Measurements from ENCODE around the gene PLOD2. TPM values are rescaled to one million over a fixed set of nuclear protein-coding genes. Genes with fewer than 3 reads are reported as not detected.

The PLOD2 gene
- polyA plus RNA-seq, 1 donor (not counting 4 experiments of a cell fraction or from before 2014, with no cell fraction given) = 30.0 TPM

DNA sequence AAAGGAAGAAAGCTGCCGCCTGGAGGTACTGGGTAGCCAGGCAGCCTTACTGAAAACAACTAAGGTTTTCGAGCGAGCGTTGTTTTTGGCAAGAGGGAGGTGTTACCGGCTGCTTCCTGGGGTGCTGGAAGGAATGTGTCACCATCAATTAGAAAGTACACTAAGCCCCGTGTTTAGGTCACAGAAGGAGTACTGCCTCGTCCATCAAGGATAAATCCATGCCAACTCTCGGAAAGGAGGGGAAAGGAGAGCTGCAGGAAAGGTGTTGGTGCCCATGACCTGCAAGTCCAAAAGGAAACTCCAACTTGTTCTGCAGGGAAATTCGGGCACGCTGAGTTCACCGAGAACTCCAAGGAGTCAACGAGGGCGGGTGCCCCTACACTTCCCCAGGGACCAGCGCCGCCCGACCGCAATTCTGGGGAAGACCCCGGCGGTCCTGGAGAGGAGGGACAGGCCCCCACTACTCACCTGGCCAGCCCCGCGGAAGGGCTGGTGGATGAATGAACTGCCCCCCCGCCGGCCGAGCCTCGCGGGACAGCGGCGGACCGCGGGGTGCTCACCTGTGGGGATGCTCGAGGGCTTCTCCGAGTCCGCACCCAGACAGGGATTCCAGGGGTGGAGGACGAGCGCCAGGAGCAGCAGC is 542 bp downstream of the PLOD2 start:
- DNase-seq (ENCODE audit: low read depth, low spot score) (no peak), FAIRE-seq (peak; percentile 79)
- no peaks in the 10 kb centered on the region for H3K9me3 ChIP-seq (ENCODE audit: control insufficient read depth, low read depth, low read length)
- H3K79me2 ChIP-seq (ENCODE audit: control insufficient read depth, insufficient read depth, low read length) = peaks cover 13% of the 10 kb centered on the region
- no peaks in the 10 kb centered on the region for H3K27me3 ChIP-seq (ENCODE audit: control insufficient read depth, extremely low read depth, insufficient read depth, low read length)
- peaks cover 22% of the 10 kb centered on the region for H3K4me1 ChIP-seq (ENCODE audit: control insufficient read depth, extremely low read depth, insufficient read depth, low read length)
- no peak for TF ChIP-seq EZH2 (IDR thresholded peaks at IDR 0.05; ENCODE audit: low read length)
- TF ChIP-seq, protein P1, sequence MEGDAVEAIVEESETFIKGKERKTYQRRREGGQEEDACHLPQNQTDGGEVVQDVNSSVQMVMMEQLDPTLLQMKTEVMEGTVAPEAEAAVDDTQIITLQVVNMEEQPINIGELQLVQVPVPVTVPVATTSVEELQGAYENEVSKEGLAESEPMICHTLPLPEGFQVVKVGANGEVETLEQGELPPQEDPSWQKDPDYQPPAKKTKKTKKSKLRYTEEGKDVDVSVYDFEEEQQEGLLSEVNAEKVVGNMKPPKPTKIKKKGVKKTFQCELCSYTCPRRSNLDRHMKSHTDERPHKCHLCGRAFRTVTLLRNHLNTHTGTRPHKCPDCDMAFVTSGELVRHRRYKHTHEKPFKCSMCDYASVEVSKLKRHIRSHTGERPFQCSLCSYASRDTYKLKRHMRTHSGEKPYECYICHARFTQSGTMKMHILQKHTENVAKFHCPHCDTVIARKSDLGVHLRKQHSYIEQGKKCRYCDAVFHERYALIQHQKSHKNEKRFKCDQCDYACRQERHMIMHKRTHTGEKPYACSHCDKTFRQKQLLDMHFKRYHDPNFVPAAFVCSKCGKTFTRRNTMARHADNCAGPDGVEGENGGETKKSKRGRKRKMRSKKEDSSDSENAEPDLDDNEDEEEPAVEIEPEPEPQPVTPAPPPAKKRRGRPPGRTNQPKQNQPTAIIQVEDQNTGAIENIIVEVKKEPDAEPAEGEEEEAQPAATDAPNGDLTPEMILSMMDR (optimal IDR thresholded peaks at IDR 0.05 in 1 of 3, IDR thresholded peaks at IDR 0.05 in 1 of 3, conservative IDR thresholded peaks at IDR 0.05 in 1 of 3; ENCODE audit: extremely low read depth in 1 of 3, insufficient read depth in 2 of 3, low read length in 3 of 3) = peak; percentile 55 to 64 (median 56)
- peak overlapping the region; percentile 79 for H3K9ac ChIP-seq (ENCODE audit: control insufficient read depth, extremely low read depth, insufficient read depth, low read length)
- no peaks in the 10 kb centered on the region for H3K36me3 ChIP-seq (ENCODE audit: control insufficient read depth in 2 of 2, extremely low read depth in 1 of 2, insufficient read depth in 2 of 2, low read length in 2 of 2)
- peak overlapping the region; percentile 35 for H3K27ac ChIP-seq (ENCODE audit: control insufficient read depth, insufficient read depth, low read length)
- H4K20me1 ChIP-seq (ENCODE audit: control insufficient read depth, extremely low read depth, insufficient read depth, low read length) = no peaks in the 10 kb centered on the region
- dilution Hi-C loops (cut with MboI; ENCODE audit: extremely low pct_ligation_motif_present, low sequenced_read_pairs) = no loop called here
- H2AFZ ChIP-seq (ENCODE audit: control insufficient read depth, low read length) = peak overlapping the region; percentile 43
- peak overlapping the region; percentile 50 to 72 (median 65) for H3K4me3 ChIP-seq (ENCODE audit: control insufficient read depth in 2 of 3, extremely low read depth in 1 of 3, insufficient read depth in 2 of 3, low read depth in 1 of 3, low read length in 3 of 3)
- no peaks in the 10 kb centered on the region for H3K9me1 ChIP-seq (ENCODE audit: control insufficient read depth, extremely low read depth, insufficient read depth, low read length)
- H3K4me2 ChIP-seq (ENCODE audit: control insufficient read depth, extremely low read depth, insufficient read depth, low read depth, low read length) = peak overlapping the region; percentile 80

DNA sequence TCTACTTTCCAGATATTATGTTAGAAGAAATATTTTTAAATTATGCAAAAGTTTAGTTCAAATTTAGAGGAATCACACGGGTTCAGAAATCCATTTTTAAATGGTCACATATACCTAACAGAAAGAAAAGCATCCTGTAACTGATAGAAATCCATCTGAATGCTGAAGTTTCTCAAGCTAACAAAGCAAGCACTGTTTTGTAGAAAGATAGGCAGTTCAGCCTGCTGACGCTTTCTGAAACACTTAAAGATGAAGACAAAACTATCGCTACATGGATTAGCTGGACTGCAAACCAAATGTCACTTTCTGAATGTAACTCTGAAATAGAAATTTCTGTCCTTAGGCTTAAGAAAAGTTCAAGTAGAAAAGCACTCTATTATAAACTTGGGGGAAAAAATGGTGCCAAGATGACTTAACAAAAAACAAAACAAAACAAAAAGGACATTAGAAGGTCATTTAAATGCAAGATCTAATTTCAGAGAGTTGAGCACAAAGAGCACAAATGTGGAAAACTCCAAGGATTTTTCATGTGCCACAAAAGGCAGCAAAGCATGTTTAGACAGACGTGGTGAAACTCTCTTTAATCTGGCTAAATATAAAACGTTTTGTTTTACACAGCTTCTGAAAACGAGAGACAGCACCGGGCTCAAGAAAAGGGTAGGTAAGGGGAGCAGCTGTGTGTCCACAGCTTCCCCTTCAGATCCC is 1.2 kb downstream of the PLOD2 start:
- no peaks in the 10 kb centered on the region for H4K20me1 ChIP-seq (ENCODE audit: control insufficient read depth, extremely low read depth, insufficient read depth, low read length)
- H3K9me3 ChIP-seq (ENCODE audit: control insufficient read depth, low read depth, low read length) = no peaks in the 10 kb centered on the region
- H3K4me3 ChIP-seq (ENCODE audit: control insufficient read depth in 2 of 3, extremely low read depth in 1 of 3, insufficient read depth in 2 of 3, low read depth in 1 of 3, low read length in 3 of 3) = peak overlapping the region; percentile 50 to 72 (median 65)
- no peak for DNase-seq (ENCODE audit: low read depth, low spot score)
- H3K9me1 ChIP-seq (ENCODE audit: control insufficient read depth, extremely low read depth, insufficient read depth, low read length) = no peaks in the 10 kb centered on the region
- no peak for FAIRE-seq
- peaks cover 15% of the 10 kb centered on the region for H3K79me2 ChIP-seq (ENCODE audit: control insufficient read depth, insufficient read depth, low read length)
- no peaks in the 10 kb centered on the region for H3K36me3 ChIP-seq (ENCODE audit: control insufficient read depth in 2 of 2, extremely low read depth in 1 of 2, insufficient read depth in 2 of 2, low read length in 2 of 2)
- H3K27ac ChIP-seq (ENCODE audit: control insufficient read depth, insufficient read depth, low read length) = peak overlapping the region; percentile 35
- peak overlapping the region; percentile 80 for H3K4me2 ChIP-seq (ENCODE audit: control insufficient read depth, extremely low read depth, insufficient read depth, low read depth, low read length)
- H2AFZ ChIP-seq (ENCODE audit: control insufficient read depth, low read length) = peak overlapping the region; percentile 43
- no peak for TF ChIP-seq EZH2 (IDR thresholded peaks at IDR 0.05; ENCODE audit: low read length)
- TF ChIP-seq, protein P1 (optimal IDR thresholded peaks at IDR 0.05 in 1 of 3, IDR thresholded peaks at IDR 0.05 in 1 of 3, conservative IDR thresholded peaks at IDR 0.05 in 1 of 3; ENCODE audit: extremely low read depth in 1 of 3, insufficient read depth in 2 of 3, low read length in 3 of 3) = no peak
- dilution Hi-C loops (cut with MboI; ENCODE audit: extremely low pct_ligation_motif_present, low sequenced_read_pairs) = no loop called here
- H3K27me3 ChIP-seq (ENCODE audit: control insufficient read depth, extremely low read depth, insufficient read depth, low read length) = no peaks in the 10 kb centered on the region
- H3K4me1 ChIP-seq (ENCODE audit: control insufficient read depth, extremely low read depth, insufficient read depth, low read length) = peaks cover 16% of the 10 kb centered on the region
- peak overlapping the region; percentile 79 for H3K9ac ChIP-seq (ENCODE audit: control insufficient read depth, extremely low read depth, insufficient read depth, low read length)
